NCI-H1436 treated with DMSO at 0.1 percent for 48 hours (cell line): ENCODE data around the gene MAST4.

Source experiments
- DNase-seq: peaks from one replicate; lab custom pipeline; 2025; lab: John Stamatoyannopoulos, UW

The MAST4 gene

DNA sequence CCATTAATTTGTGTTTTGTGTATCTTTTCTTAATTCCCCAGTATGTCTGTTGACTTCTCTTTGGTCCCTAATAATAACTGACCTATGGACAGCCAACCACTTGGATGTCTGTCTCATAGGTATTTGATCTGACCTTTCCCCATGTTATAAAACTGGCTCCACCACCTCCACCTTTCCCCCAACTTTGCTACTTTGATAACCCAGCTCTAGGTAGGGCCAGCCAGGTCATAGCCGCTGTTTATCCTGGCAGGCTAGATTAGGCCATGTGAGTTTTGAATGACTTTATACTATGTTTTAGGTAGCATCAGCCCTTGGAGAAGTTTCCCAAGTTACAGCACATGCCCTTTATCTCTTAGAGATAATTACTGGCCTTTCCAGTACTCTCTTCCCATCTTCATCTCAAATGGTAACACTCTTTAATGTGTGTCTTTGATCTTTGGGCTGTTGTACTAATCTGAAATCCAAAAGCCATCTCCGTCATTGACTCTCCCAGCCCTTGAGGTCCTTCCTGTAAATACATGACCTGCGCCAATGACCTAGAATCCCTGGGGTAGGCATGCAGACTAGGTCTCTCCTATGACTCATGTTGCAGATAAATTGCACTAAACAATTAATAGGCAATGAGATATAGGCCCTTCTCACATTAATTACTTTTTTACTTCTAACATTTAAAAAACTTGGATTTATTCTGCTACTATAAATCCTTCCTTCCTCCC is 447.8 kb downstream of the MAST4 start:
- DNase-seq = no peak

DNA sequence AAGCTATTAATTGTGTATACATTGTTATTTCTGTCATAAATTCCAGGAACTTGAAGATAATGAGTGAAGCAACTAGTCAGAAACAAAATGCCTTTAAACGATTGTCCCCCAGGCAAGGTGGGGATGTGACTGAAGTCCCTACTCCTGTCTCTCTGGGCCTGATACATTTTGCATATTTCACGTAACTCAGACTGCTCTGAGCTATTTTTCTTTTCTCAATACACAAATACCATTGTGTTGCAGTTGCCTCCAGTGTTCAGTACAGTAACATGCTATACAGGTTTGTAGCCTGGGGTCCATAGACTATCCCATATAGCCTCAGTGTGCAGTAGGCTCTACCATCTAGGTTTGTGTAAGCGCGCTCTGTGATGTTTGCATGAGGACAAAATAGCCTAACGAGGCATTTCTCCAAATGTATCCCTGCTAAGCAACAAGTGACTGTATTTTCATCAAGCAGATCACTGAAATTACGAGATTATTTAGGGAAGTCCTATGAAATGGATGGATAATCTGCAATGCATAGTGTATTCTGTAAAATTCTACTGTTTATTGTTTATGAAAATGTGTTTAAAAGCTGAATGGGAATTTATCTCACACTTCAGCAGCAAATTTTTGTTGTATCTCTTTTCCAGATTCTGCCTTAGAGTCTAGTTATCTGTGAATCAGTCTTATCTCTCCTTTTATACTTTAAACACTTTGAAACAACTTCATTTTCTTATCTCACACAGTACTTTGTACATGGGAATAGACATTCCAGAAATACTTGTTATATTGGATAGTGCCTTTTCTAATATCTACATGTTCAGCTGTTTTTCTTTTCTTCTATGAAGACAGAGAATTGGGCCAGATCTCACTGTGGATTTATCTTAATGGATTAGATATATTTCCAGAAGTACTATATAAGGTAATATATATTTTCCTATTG is 449.9 kb downstream of the MAST4 start:
- DNase-seq = no peak

DNA sequence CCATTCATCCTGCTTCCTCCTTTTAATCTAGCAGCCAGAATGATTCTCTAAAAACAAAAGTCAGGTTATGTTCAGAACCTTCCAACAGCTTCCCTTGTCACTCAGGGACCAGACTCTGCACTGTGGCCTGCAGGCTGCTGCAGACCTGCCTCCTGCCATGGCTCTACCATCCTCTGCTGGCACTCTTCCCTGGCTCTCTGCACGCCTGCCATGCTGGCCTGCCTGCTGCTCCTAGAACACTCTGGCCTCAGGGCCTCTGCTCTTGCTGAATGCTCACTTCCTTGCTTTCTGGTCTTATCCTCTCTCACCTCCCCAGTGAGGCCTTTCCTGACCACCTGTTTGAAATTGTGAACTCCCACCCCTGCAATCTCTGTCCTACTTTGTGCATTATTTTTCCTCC is 451.0 kb downstream of the MAST4 start:
- no peak for DNase-seq

DNA sequence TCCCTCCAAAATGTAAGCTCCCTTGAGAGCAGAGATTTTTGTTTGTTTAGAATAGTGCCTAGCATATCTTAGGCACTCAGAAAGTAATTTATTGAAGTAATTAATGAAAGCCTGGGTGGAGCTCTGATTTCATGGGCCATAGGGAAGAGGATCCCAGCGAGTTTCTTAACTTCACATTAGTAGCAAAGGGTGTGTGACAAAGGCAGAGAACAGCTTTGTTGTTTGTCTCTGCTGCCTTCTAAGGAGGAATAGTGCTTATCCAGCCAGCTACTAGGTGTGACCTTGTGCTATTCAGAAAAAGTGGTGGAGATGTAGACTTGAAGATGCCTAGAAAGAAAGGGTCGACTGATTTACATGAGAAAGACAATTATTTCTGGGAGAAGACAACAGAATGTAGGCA is 451.4 kb downstream of the MAST4 start:
- no peak for DNase-seq

DNA sequence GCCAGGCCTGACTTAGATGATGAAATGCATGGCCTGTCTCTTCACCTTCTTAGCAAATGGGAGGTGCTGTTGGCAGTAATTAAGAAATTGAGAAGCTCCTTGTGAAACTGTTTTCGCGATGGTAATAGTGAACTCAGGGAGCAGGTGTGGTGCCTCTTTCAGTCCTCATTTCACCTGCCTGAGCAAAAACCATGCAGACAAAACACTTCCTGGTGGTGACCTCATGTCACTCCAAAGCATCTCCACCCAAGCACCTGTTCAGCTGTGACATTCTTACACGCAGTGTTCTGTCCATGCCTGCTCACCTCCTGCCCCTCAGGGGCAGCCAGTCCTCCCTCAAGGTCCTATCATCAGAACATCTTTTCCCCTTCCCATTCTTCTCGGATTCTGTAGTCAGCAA is 453.9 kb downstream of the MAST4 start:
- no peak for DNase-seq

DNA sequence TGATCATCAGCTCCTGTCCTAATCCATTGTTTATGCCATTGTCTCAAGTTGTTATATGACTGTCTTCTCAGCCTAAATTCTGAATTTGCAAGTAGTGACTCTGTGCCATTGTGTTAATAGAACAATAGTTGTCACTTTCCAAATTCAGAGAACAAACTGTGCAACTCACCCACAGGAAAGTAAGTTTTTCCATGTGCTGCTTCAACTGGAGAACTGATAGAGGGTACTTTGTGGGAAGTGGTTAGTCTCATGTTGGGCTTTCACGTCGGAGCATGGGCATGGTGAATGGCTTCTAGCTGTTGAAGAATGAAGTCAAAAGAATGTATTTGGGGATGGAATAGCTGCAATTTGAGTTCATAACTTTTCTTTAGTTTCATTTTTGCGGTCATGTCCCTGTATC is 454.4 kb downstream of the MAST4 start:
- DNase-seq = no peak

DNA sequence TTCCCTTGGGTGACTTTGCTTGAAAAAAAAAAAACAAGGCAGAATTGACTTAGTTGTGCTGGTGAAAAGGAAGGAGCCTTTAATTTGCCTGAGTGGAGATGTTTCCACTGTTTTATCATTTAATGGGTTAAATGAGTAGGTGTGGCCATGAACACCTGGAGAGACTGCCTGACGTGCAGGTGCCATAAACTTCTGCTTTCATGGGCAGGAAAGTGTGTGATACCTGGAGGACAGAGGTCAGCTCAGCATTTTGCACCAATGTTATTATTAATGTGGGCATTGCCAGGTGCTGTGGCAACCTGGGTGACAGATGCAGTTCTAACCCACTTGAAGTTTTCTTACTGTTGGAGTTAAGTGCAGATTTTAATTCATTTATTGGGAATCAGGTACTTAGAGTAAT is 455.0 kb downstream of the MAST4 start:
- no peak for DNase-seq

DNA sequence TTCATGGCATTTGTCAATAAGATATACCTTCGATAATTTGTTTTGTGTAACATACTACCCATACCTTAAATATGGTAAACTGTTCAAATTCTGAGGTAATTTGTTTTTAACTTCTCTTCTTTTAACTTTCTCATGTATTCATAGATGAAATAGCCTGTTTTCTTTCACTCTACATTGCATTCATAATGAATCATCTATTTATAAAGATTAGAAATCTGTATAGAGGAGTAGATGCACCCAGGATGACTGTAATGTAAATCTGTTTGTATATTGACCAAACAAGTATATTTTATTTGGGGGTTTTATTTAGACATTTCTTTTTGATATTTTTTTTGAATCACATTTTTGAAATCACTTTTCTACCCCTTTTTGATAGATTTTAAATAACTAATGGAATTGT is 455.8 kb downstream of the MAST4 start:
- no peak for DNase-seq

DNA sequence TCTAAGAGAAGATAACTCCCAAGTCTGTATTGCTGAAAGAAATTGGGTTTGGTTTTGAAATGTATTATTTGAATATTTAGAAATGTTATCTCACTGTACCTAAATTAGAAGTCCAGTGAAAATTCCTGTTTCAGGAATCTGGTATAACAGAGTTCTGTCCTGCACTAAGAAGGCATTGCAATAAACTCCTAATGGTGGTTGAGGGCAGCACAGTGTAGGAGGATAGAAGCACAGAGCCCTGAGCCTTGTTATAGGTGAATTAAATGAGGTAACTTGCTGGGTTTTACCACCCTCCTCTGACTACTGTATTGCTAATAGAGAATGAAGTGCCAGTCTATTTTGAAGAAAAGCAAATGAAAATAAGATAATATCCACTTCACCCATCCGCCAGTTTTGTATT is 457.0 kb downstream of the MAST4 start:
- no peak for DNase-seq

DNA sequence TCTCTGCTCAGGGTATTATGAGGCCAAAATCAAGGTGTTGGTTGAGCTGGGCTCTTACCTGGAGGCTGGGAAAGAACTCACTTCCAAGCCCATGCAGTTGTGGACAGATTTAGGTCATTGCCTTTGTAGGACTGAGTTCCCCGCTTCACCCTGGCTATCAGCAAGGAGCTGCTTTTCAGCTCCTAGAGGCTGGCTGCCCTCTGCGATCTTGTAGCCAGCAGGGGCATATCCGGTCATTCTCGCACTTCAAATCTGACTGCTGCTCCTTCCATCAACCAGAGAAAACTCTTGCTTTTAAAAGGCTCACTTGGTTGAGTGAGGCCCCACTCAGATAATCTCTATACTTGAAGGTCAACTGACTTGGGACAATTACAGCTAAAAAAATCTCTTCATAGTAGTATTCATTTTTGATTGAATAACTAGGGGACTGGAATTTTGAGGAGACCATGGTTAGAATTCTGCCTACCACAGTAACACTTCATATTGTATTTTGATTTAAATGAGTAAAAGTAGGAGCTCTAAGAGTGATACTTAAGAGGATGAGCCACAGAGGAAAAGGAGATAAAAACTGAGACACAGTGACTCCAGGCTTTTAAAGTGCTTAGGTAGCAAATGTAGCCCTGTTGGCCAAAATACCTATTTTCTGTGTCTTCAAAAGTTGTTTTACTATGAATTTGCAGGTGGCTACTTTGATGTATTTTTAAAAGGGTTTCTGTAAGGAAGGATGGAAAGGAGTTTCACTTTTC is 463.0 kb downstream of the MAST4 start:
- DNase-seq = no peak

DNA sequence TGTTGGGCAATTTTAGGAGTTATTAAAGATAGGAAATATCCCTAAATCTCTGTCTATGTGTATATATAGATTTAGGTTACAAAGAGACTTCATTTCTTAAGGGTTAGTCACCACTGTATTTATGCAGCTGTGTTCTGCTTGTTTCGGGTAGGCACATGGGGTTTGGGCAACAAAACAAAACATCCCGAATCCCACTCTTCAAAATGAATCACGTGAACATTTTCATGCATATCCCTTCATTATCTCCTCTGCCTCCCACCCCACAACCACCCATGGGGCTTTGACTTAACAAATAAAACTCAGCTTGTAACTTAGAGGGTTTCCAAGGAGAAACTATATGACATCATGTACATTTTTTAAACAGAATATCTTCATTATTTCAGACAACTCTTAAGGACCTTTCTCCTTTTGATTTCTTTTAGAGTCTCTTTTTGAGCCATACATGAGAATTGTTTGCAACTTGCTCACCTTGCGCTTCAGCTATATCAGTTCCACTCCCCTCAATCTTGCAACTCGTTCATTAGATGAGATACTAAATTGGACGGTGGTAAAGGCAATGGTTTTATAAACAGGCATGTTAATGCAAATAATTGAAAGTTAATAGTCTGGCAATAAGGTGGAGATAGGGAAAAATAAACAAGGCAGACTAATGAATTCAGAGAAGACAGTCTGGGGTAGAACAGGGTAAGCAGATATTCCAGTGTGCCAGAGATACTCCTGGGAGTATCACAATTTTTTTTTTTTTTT is 463.7 kb downstream of the MAST4 start:
- DNase-seq = no peak

DNA sequence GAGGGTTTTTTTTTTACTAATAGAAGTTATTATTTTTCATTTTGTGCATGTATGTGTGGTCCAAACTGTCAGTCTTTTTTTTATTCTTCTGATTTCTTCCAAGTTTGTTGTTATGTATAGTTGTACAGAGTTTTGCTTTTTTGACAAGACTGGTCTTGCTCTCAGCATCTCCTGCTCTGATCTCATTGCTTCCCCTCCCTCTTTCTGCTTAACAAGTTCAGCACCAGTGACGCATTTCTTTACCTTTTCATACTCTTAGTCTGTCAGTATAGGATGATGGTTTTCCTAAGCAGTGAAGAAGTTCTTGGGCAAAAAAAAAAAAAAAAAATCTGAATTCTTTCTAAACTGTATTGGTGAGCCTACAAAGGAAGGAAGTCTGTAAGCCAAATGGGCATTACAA is 465.3 kb downstream of the MAST4 start:
- no peak for DNase-seq

DNA sequence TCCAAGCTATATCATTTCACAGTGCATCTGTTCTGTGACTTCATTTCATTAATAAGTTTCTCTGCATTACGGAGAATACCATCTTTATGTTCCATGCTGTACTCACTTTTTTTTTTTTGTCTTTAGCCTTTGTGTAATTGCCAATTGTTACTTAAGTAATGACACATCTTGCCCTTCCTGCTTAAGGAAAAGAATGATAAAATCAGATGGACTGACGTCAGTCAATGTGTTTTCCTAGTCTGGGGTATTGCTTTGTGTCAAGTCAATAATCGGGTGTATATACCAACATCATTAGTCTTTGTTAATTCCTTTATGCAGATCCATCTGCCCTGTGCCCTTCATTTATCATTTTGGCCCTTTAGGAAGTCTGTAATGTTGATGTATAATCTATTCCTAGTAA is 466.9 kb downstream of the MAST4 start:
- no peak for DNase-seq

DNA sequence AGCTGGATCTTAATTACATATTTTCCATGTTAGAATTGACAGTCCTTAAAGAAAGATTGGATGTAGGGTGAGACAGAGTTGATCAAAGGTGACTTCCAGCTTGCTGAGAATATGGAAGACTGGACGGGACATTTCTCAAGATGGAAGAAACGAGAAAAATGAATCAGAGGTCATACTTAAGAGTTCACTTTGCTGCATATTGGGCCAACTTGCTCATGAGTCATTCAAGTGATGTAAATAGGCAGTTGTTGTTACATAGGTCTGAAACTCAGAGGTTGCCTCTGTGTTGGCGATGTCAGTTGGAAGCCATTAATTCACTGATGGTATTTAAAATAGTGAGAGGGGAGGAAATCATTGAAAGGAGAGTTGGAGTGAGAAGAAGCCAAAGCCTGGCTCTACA is 467.6 kb downstream of the MAST4 start:
- DNase-seq = no peak

DNA sequence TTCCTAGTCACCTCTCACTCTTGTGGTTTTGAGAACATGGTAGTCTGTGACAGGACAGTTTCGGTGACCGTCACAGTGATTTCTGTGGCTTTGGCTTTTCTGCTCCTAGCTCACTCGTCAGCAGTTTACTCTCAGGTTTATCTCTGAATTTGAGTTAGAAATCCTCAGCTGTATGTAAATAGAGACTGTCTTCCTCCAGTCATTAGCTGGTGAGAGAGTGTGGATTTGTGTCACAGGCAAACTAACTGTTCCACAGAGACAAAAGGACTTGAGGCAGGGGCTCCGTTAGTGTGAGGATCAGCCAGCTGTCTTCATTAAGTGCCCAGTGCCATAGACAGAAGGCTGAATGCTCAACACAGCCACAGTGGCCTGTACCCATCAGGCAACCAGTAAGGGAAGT is 469.0 kb downstream of the MAST4 start:
- no peak for DNase-seq

DNA sequence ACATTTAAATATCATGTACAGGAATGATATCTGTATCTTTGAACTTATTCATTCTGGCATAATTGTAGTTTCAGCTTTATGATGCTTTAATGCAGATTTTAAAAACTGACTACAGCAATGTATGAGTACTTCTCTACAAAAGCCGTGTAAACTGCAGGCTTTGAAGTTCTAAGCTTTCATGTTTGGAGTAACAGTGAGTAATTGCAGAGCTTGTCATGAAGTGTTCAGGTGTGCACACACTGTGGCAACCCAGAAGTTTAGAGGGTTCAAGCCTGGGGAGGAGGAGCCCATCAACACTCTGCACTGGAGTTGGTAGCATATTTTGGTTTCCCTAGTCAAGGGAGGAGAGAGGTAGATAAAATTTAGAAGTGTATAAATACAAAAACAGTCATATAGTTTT is 469.5 kb downstream of the MAST4 start:
- DNase-seq = no peak

DNA sequence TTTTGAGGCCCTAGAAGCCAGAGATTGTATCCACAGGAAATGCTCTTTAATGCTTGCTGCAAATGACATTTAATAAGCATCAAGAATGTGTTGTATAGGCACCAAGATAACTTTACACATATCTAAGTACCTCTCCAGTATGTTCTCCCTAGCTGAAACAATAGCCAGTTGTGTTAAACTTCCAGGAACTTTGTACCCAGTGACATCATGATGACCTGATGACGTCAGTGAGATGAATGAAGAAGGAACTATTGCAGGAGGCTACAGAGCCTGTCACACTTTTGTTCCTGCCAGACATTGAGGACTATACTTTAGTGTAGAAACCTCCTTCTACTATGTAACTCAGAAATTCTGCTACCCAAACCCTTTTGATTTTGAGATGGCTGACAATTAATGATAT is 470.6 kb downstream of the MAST4 start:
- no peak for DNase-seq

DNA sequence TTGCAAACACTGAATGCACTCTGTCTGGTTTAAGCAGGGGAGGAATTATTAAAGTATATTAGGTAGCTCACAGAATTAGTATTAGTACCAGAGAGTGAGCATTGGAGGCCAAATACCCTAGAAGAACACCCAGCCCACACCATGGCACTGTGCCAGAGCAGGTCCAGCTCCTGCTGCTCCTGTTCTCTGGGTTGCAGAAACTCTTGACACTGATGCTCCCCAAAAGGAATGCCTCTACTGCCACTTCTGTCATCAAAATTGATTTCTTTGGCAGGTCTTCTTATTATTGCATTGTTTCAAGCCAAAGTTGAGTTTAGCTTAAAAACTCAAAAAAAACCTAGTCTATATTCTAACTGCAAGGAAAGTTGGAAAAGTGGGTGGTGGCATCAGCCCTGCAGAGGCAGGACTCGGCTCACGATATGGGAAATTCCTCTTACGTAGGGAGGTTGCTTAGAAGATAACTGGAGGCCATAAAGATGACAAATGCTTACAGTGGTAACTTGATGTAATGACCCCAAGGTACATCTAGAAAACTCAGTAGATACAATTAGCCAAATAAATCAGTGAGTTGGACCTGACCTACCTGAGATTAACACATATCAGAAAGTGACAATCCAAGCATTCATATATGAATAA is 477.0 kb downstream of the MAST4 start:
- no peak for DNase-seq

DNA sequence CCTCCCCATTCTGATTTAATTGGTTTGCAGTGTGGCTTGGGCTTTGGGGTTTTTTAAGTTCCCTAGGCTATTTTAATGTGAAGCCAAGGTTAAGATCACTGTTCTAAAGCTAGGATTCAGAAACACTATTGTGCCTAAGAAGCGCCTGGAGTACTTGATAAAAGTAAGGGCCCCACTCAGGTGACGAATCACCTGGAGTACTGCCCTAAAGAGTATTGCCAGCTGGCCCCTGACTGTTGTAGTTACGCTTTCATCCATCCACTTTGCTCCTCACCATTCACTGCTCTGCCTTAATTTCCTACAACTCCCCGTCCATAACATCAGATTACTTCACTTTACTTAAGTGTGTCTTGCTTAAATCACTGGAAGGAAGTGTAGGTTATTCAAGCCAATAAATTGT is 481.1 kb downstream of the MAST4 start:
- no peak for DNase-seq

DNA sequence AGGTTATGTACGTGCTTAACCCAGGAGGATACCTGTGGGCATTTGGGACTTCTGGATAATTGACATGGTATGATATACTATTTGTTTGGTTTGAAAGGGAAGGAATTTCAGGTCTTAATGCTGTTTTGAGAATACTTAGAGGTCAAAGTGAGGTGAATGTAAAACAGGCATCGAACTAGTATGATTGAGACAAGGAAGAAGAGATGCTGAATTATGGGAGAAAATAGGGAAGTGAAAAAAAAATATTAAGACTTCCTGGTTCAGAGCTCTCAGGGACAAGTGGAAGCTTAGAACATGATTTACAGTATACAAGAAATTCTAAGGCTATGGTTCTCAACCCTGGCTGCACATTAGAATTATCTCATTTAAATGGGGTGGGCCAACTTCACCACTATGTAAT is 485.1 kb downstream of the MAST4 start:
- no peak for DNase-seq

DNA sequence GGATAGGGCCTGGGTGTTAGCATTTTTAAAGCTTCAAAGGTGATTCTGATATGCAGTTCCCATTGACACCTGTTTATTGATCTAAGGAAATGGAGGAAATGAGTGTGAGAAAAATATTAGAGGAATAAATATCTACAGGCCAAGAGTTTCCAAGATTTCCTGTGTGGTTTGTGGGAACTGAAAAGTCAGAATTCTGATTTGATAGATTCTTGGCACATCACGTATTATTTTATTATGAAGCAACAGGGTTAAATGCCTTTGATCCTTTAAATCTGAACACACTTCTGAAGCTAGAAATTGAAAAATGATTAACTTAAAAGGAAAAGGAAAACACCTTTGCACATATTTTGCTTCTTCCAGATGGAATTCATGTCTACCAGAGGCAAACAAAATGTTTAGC is 486.7 kb downstream of the MAST4 start:
- no peak for DNase-seq

DNA sequence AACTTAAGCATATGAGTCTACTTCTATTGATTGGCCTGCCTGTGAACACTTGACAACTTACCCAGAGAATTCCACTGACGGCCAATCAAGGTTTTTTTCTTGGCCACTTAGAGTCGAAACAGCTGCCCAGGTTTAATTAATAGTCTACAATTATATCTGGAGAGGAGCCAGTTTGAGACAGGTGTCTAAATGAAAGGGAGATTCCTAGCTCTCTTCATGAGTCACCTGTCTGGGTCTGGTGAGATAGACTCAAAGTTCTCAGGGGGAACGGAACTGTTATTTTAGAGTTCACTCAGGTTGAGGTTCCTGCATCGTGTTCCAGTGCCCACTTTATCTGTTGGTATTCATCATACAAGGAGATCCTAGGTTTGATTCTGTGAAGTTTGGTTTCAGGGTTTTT is 489.4 kb downstream of the MAST4 start:
- peak; percentile 4 for DNase-seq
